GM12865 (cell line): ENCODE results near the gene SLC31A1.
"Not testable (repeated sequence)": the region's sequence is repeated elsewhere in the genome, so short reads cannot be mapped to it uniquely, and the experiment has no call there.

Experiments
- DNase-seq: peaks from one replicate; pipeline ENCODE4 v3.0.0; 2010; ENCODE audit warnings: low read depth
- H3K4me3 ChIP-seq: 2 replicates; pipeline ENCODE4 v1.5.1; 2011; ENCODE audit warnings: mild to moderate bottlenecking, low read depth, low read length, control low read depth
- TF ChIP-seq, protein P1 (sequence below): IDR thresholded peaks from 2 replicates; pipeline ENCODE4 v1.5.1; 2011; ENCODE audit warnings: low read length, control low read depth, low read depth, inconsistent platforms; ENCODE audit not compliant: insufficient read depth; ENCODE audit errors: missing control alignments

Gene SLC31A1

DNA sequence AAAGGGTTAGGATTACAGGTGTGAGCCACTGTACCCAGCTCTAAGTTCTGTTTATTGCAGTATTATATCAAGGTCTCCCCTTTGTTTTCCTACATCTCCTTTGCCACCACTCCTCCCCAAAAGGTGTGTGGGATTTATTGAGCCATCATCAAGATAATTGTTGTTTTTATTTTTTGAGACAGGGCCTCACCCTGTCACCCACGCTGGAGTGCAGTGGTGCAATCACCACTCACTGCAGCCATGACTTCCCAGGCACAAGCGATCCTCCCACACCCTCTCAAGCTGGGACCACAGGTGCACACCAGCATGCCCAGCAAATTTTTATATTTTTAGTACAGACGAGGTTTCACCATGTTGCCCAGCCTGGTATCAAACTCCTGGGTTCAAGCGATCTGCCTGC lies 24.6 kb downstream of the SLC31A1 start:
- DNase-seq: no peak
- TF ChIP-seq, protein P1, sequence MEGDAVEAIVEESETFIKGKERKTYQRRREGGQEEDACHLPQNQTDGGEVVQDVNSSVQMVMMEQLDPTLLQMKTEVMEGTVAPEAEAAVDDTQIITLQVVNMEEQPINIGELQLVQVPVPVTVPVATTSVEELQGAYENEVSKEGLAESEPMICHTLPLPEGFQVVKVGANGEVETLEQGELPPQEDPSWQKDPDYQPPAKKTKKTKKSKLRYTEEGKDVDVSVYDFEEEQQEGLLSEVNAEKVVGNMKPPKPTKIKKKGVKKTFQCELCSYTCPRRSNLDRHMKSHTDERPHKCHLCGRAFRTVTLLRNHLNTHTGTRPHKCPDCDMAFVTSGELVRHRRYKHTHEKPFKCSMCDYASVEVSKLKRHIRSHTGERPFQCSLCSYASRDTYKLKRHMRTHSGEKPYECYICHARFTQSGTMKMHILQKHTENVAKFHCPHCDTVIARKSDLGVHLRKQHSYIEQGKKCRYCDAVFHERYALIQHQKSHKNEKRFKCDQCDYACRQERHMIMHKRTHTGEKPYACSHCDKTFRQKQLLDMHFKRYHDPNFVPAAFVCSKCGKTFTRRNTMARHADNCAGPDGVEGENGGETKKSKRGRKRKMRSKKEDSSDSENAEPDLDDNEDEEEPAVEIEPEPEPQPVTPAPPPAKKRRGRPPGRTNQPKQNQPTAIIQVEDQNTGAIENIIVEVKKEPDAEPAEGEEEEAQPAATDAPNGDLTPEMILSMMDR: no peak
- no peak overlapping the region for H3K4me3 ChIP-seq

DNA sequence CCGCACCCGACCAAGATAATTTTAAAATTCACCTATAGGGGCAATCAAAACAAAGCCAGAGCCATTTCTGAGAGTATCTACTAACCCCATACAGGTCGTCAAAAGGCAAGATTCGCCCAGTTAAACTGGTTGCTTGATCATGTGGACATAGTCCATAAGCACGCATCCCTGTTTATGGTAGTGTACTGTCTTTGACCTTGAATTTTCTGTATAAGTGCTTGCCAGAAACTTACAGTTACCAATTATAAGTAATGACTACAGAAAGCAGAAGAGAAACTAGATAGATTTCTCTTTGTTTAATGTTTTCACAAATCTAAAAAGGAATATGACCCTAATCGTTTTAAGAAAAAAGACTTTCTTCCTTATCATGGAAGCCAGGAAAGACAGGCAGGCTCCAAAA lies 25.6 kb downstream of the SLC31A1 start:
- no peak overlapping the region for H3K4me3 ChIP-seq
- TF ChIP-seq, protein P1: no peak
- no peak for DNase-seq

DNA sequence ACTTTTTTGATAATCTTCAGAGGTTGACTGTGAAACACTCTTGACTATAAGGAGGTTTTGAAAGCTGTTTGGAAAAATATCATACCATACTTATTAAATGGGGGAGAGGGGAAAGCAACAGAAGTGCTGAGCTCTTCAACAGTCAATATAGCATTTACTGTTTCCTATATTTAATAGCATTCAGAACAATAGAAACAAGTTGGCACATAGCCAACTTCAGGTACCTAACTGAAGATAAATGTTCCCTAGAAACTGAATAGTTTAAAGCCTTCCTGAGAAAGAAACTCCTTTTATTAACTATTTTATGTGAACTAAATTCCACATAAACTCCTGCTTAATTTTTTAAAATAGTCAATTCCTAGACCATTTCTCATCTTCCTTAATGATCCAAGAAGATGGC lies 26.3 kb downstream of the SLC31A1 start:
- H3K4me3 ChIP-seq: no peak overlapping the region
- no peak for DNase-seq
- TF ChIP-seq, protein P1: no peak

DNA sequence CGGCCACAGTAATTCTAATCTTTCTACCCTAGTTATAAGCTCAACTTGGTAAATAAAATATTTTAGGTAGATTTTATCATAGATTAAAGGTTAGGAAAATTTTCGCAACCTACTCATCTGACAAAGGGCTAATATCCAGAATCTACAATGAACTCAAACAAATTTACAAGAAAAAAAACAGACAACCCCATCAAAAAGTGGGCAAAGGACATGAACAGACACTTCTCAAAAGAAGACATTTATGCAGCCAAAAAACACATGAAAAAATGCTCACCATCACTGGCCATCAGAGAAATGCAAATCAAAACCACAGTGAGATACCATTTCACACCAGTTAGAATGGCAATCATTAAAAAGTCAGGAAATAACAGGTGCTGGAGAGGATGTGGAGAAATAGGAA lies 28.3 kb downstream of the SLC31A1 start:
- not testable (repeated sequence) for H3K4me3 ChIP-seq, DNase-seq

DNA sequence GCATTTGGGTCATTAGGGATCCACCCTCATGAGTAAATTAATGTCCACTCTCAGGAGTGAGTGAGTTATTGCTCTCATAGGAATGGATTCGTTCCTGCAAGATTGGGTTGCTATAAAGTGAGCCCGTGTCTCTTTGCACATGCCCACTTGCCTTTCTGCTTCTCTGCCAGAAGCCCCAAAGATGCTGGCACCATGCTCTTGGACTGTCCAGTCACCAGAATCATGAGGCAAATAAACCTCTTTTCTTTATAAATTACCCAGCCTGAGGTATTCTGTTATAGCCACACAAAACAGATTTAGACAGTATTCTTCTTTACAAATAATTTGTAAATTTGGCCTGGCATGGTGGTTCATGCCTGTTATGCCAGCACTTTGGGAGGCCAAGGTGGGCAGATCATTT lies 29.5 kb downstream of the SLC31A1 start:
- DNase-seq: no peak
- TF ChIP-seq, protein P1: no peak
- H3K4me3 ChIP-seq: no peak overlapping the region

DNA sequence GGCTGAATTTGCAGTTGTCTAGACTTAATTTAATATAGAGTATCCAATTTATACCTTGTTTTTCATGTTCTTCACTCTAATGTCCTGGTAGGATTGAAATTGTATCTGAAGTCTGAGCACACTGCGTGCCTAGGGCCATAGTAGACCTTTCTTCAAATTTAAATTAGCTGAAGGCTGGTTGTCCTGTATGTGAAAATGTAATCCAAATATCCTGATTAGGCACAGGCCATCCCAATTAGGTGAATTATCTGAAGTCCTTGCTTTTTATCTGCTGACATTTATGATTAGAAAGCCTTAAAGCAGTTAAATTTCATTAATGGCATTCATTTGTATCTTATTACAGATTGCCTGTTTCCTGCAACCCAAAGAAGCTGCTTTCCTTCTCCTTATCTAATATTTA lies 33.6 kb downstream of the SLC31A1 start:
- H3K4me3 ChIP-seq: no peak overlapping the region
- DNase-seq: no peak
- TF ChIP-seq, protein P1: no peak

DNA sequence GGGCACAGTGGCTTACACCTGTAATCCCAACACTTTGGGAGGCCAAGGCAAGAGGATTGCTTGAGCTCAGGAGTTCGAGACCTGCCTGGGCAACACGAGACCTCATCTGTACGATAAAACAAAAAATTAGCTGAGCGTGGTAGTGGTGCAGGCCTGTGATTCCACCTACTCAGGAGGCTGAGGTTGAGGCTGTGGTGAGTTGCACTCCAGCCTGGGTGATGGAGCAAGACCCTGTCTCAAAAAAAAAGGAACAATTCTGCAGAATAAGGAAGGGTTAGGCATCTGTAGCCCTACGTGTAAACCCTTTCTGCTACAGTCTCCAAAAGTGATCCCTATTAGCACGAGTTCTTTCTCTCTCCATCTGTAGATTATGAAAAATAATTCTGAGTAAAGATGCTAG lies 34.1 kb downstream of the SLC31A1 start:
- TF ChIP-seq, protein P1: no peak
- no peak overlapping the region for H3K4me3 ChIP-seq
- DNase-seq: no peak
